OCI-LY7 (cell line): ENCODE results near the gene PLAC9. TPM values are rescaled to one million over a fixed set of nuclear protein-coding genes. Genes with fewer than 3 reads are reported as not detected.

Experiments used
- BruUV-seq: library from RNA; stranded (reverse); fragments of 400-500 nt; replicated peaks from 2 replicates; lab custom pipeline; 2021; lab: Mats Ljungman, UMichigan
- CTCF ChIA-PET: fragments of 300-600 bp; sonication (Branson Sonifier 250); formaldehyde crosslinking; loops from one replicate; lab custom pipeline; 2022; ENCODE audit warnings: antibody characterized with exemption; ENCODE audit not compliant: unreplicated experiment; lab: Charles Lee
- POLR2A ChIA-PET: fragments of 300-600 bp; sonication (Branson Sonifier 250); formaldehyde crosslinking; loops from one replicate; lab custom pipeline; 2022; ENCODE audit warnings: antibody characterized with exemption; lab: Charles Lee
- DNase-seq: peaks from one replicate; pipeline ENCODE4 v3.0.0-alpha.2; 2015; ENCODE audit warnings: low spot score
- H2AFZ ChIP-seq: fragments of 200-600 bp; sonication (generic), shearing (Covaris generic); 2 replicates; pipeline ENCODE4 v1.6.1; 2014; ENCODE audit warnings: mild to moderate bottlenecking, antibody characterized with exemption, low read length, moderate library complexity
- H3K27ac ChIP-seq: fragments of 200-600 bp; sonication (generic); 2 replicates; pipeline ENCODE4 v1.5.1; 2014; ENCODE audit warnings: mixed run types, low read depth, mild to moderate bottlenecking, moderate library complexity, low read length, inconsistent platforms; ENCODE audit not compliant: poor library complexity, severe bottlenecking
- H3K36me3 ChIP-seq: fragments of 200-600 bp; sonication (generic); 2 replicates; pipeline ENCODE4 v1.6.1; 2014; ENCODE audit warnings: mild to moderate bottlenecking, antibody characterized with exemption, low read length, moderate library complexity, mixed read lengths; ENCODE audit not compliant: insufficient read depth
- H3K4me1 ChIP-seq: fragments of 200-600 bp; sonication (generic); 2 replicates; pipeline ENCODE4 v1.5.1; 2014; ENCODE audit warnings: mild to moderate bottlenecking, low read length; ENCODE audit not compliant: insufficient read depth, poor library complexity, severe bottlenecking
- H3K4me2 ChIP-seq: fragments of 200-600 bp; sonication (generic); 2 replicates; pipeline ENCODE4 v1.6.1; 2014; ENCODE audit warnings: mild to moderate bottlenecking, low read length
- H3K4me3 ChIP-seq: fragments of 200-600 bp; sonication (generic); 2 replicates; pipeline ENCODE4 v1.5.1; 2014; ENCODE audit warnings: mild to moderate bottlenecking, low read depth, low read length; ENCODE audit not compliant: poor library complexity, severe bottlenecking
- H3K79me2 ChIP-seq: fragments of 200-600 bp; sonication (generic); 2 replicates; pipeline ENCODE4 v1.6.1; 2016; ENCODE audit warnings: low read depth, mild to moderate bottlenecking, low read length, moderate library complexity, mixed read lengths; ENCODE audit not compliant: insufficient read depth
- H3K9me2 ChIP-seq: fragments of 200-600 bp; sonication (generic); 2 replicates; pipeline ENCODE4 v1.6.1; 2016; ENCODE audit warnings: mild to moderate bottlenecking, low read length, mixed read lengths; ENCODE audit not compliant: insufficient read depth
- H3K9me3 ChIP-seq: fragments of 200-600 bp; sonication (generic); 2 replicates; pipeline ENCODE4 v1.6.1; 2014; ENCODE audit warnings: mild to moderate bottlenecking, mixed run types, low read length, mixed read lengths
- H4K20me1 ChIP-seq: fragments of 200-600 bp; sonication (generic); 2 replicates; pipeline ENCODE4 v1.6.1; 2014; ENCODE audit warnings: mild to moderate bottlenecking, antibody characterized with exemption, low read length, moderate library complexity, mixed read lengths; ENCODE audit not compliant: insufficient read depth
- CTCF ChIP-seq: fragments of 200-600 bp; sonication (generic); conservative IDR thresholded peaks from 2 replicates; pipeline ENCODE4 v1.5.1; 2014; ENCODE audit warnings: mild to moderate bottlenecking, antibody characterized with exemption, low read length, moderate library complexity, mixed read lengths
- EZH2phosphoT487 ChIP-seq: fragments of 200-600 bp; sonication (generic); IDR thresholded peaks from 2 replicates; pipeline ENCODE4 v1.6.1; 2018; ENCODE audit warnings: low read depth, borderline replicate concordance, mild to moderate bottlenecking, mixed run types, antibody characterized with exemption, low read length, moderate library complexity, mixed read lengths
- intact Hi-C: fragments of 100-400 bp; cut with micrococcal nuclease; formaldehyde crosslinking; loops from one replicate; pipeline ENCODE4 v1.10.0; 2022; ENCODE audit not compliant: unreplicated experiment
- total RNA-seq, 2 experiments: library from RNA; depleted of rRNA in 1 of 2; stranded (reverse); fragments of >200 nt in 1 of 2; shearing (Covaris generic) in 1 of 2; gene quantifications; 2 replicates each; pipeline ENCODE4 v1.2.3, GENCODE V29; 2014 to 2022

The PLAC9 gene
- total RNA-seq, 2 experiments from 2014 or later: not detected

- no peaks in the 10 kb centered on the region for H4K20me1 ChIP-seq
- H3K9me2 ChIP-seq: no peaks in the 10 kb centered on the region
- H3K27ac ChIP-seq: no peak overlapping the region
- H3K4me2 ChIP-seq: no peak overlapping the region
- H2AFZ ChIP-seq: no peak overlapping the region
- TF ChIP-seq CTCF (no peak), EZH2phosphoT487 (no peak)
- no TSS peak for BruUV-seq
- H3K79me2 ChIP-seq: no peaks in the 10 kb centered on the region
- H3K4me1 ChIP-seq: no peaks in the 10 kb centered on the region
- no peak for DNase-seq
- CTCF ChIA-PET: no interaction called here
- no peaks in the 10 kb centered on the region for H3K36me3 ChIP-seq
- POLR2A ChIA-PET: no interaction called here
- intact Hi-C loops: no loop called here
- no peaks in the 10 kb centered on the region for H3K9me3 ChIP-seq
- no peak overlapping the region for H3K4me3 ChIP-seq
These were observed 10.3 kb upstream of the PLAC9 start for GRCh38 chr10:80122110-80122710.

- intact Hi-C loops: no loop called here
- no TSS peak for BruUV-seq
- POLR2A ChIA-PET: no interaction called here
These were observed 9.8 kb upstream of the PLAC9 start for GRCh38 chr10:80122746-80123145.

More at GRCh38 chr10:80122746-80123145, 9.8 kb upstream of the PLAC9 start:
- no peaks in the 10 kb centered on the region for H3K4me1 ChIP-seq
- no peak overlapping the region for H2AFZ ChIP-seq
- DNase-seq: no peak
- no peaks in the 10 kb centered on the region for H3K9me3 ChIP-seq
- TF ChIP-seq CTCF (no peak), EZH2phosphoT487 (no peak)
- no peak overlapping the region for H3K4me3 ChIP-seq
- no peaks in the 10 kb centered on the region for H3K79me2 ChIP-seq
- no peak overlapping the region for H3K4me2 ChIP-seq
- H3K27ac ChIP-seq: no peak overlapping the region
- no peaks in the 10 kb centered on the region for H3K9me2 ChIP-seq
- CTCF ChIA-PET: no interaction called here
- H3K36me3 ChIP-seq: no peaks in the 10 kb centered on the region
- no peaks in the 10 kb centered on the region for H4K20me1 ChIP-seq
